SKM-1 (cell line): ENCODE data around the gene CCDC146.
"Not testable (repeated sequence)": the region's sequence is repeated elsewhere in the genome, so short reads cannot be mapped to it uniquely, and the experiment has no call there.

ENCODE experiments used
- DNase-seq: peaks from one replicate; lab custom pipeline; 2025; ENCODE audit not compliant: unreplicated experiment; lab: John Stamatoyannopoulos, UW

The CCDC146 gene

GRCh38 chr7:77197141-77197540 lies 74.7 kb downstream of the CCDC146 start:
- DNase-seq: no peak

- no peak for DNase-seq
These were observed 76.9 kb downstream of the CCDC146 start, which contains the start of gene FGL2 for GRCh38 chr7:77199013-77199966. FGL2 (minus strand) TSS chr7:77199819; CDS start chr7:77199793, 26 bp downstream.

GRCh38 chr7:77200542-77200941 lies 78.1 kb downstream of the CCDC146 start:
- DNase-seq: no peak

GRCh38 chr7:77202481-77202976 lies 80.1 kb downstream of the CCDC146 start:
- DNase-seq: no peak

- DNase-seq: no peak
These were observed 83.3 kb downstream of the CCDC146 start for GRCh38 chr7:77205706-77206105.

- no peak for DNase-seq
These were observed 86.0 kb downstream of the CCDC146 start for GRCh38 chr7:77208416-77208815.

- no peak for DNase-seq
These were observed 87.2 kb downstream of the CCDC146 start for GRCh38 chr7:77209479-77210139.

GRCh38 chr7:77216181-77216845 lies 93.9 kb downstream of the CCDC146 start:
- DNase-seq: no peak

GRCh38 chr7:77217474-77218185 lies 95.2 kb downstream of the CCDC146 start:
- no peak for DNase-seq

GRCh38 chr7:77219701-77220331 lies 97.4 kb downstream of the CCDC146 start:
- DNase-seq: not testable (repeated sequence)

- DNase-seq: no peak
These were observed 99.7 kb downstream of the CCDC146 start for GRCh38 chr7:77222065-77222464.

- no peak for DNase-seq
These were observed 100.4 kb downstream of the CCDC146 start for GRCh38 chr7:77222819-77223218.

- no peak for DNase-seq
These were observed 100.8 kb downstream of the CCDC146 start for GRCh38 chr7:77223261-77223660.

- no peak for DNase-seq
These were observed 104.0 kb downstream of the CCDC146 start for GRCh38 chr7:77226357-77226839.

- DNase-seq: not testable (repeated sequence)
These were observed 106.4 kb downstream of the CCDC146 start for GRCh38 chr7:77228795-77229194.

GRCh38 chr7:77232467-77232866 lies 110.1 kb downstream of the CCDC146 start:
- DNase-seq: no peak

- no peak for DNase-seq
These were observed 112.9 kb downstream of the CCDC146 start for GRCh38 chr7:77235276-77235675.

- peak; percentile 100 for DNase-seq
These were observed 116.3 kb downstream of the CCDC146 start for GRCh38 chr7:77238703-77239136.

- DNase-seq: no peak
These were observed 117.1 kb downstream of the CCDC146 start for GRCh38 chr7:77239471-77239870.

GRCh38 chr7:77242068-77242467 lies 119.7 kb downstream of the CCDC146 start:
- no peak for DNase-seq
